Smooth muscle cell (in vitro differentiated cells): Measurements from ENCODE around the gene DOCK9. TPM values are rescaled to one million over a fixed set of nuclear protein-coding genes. Genes with fewer than 3 reads are reported as not detected.

Experiments
- DNase-seq: peaks from one replicate; lab custom pipeline; 2025; ENCODE audit not compliant: unreplicated experiment; lab: John Stamatoyannopoulos, UW
- H2AFZ ChIP-seq: fragments of 200-600 bp; sonication (generic); 2 replicates; pipeline ENCODE4 v1.6.0; 2016; ENCODE audit warnings: antibody characterized with exemption, low read depth, mild to moderate bottlenecking
- H3F3A ChIP-seq: fragments of 200-600 bp; sonication (generic); 2 replicates; pipeline ENCODE4 v1.6.0; 2017; ENCODE audit warnings: antibody characterized with exemption, low read depth
- H3K27ac ChIP-seq: fragments of 200-600 bp; sonication (generic); 2 replicates; pipeline ENCODE4 v1.5.1; 2016; ENCODE audit warnings: low read depth, mild to moderate bottlenecking
- H3K27me3 ChIP-seq: fragments of 200-600 bp; sonication (generic); 2 replicates; pipeline ENCODE4 v1.6.1; 2016; ENCODE audit warnings: low read depth, mild to moderate bottlenecking
- H3K36me3 ChIP-seq: fragments of 200-600 bp; sonication (generic); 2 replicates; pipeline ENCODE4 v1.5.1; 2016; ENCODE audit warnings: low read depth
- H3K4me1 ChIP-seq: fragments of 200-600 bp; sonication (generic); 2 replicates; pipeline ENCODE4 v1.5.1; 2016; ENCODE audit warnings: low read depth
- H3K4me2 ChIP-seq: fragments of 200-600 bp; sonication (generic); 2 replicates; pipeline ENCODE4 v1.6.0; 2016; ENCODE audit warnings: mild to moderate bottlenecking
- H3K4me3 ChIP-seq: fragments of 200-600 bp; sonication (generic); 2 replicates; pipeline ENCODE4 v1.5.1; 2016; ENCODE audit warnings: mild to moderate bottlenecking
- H3K79me2 ChIP-seq: fragments of 200-600 bp; sonication (generic); 2 replicates; pipeline ENCODE4 v1.6.0; 2016; ENCODE audit warnings: low read depth, mild to moderate bottlenecking
- H3K9ac ChIP-seq: fragments of 200-600 bp; sonication (generic); 2 replicates; pipeline ENCODE4 v1.6.0; 2016; ENCODE audit warnings: low read depth
- H3K9me3 ChIP-seq: fragments of 200-600 bp; sonication (generic); replicated peaks from 2 replicates; pipeline ENCODE4 v1.5.1; 2016; ENCODE audit warnings: low read depth
- H4K20me1 ChIP-seq: fragments of 200-600 bp; sonication (generic); 2 replicates; pipeline ENCODE4 v1.6.0; 2016; ENCODE audit warnings: low read depth
- CTCF ChIP-seq: fragments of 200-600 bp; sonication (generic); IDR thresholded peaks from 2 replicates; pipeline ENCODE4 v1.5.1; 2017; ENCODE audit warnings: borderline replicate concordance, mild to moderate bottlenecking, antibody characterized with exemption; ENCODE audit not compliant: insufficient read depth, poor library complexity, severe bottlenecking
- WGBS: methylation state at CpG from one replicate; pipeline ENCODE4 v1.1.7; 2016; ENCODE audit warnings: low lambda C conversion rate; 5-methylcytosine and 5-hydroxymethylcytosine counted together
- polyA plus RNA-seq: library from polyadenylated mRNA; unstranded; fragments of >200 nt; fragmentation: Nextera tagmentation; extraction: Ambion mirVana; gene quantifications from 2 replicates; pipeline ENCODE4 v1.2.1, GENCODE V29; 2016
- total RNA-seq: library from RNA; depleted of rRNA; stranded (reverse); fragments of >200 nt; gene quantifications from 2 replicates; pipeline ENCODE4 v1.2.3, GENCODE V29; 2014

Gene DOCK9
- total and polyA plus RNA-seq, 2 experiments from 2014 or later = 5.7 to 25.1 TPM

GRCh38 chr13:98998831-98999638, 21.2 kb upstream of the DOCK9 start:
- Histone ChIP-seq H3K4me3 (no peak overlapping the region), H3K9ac (no peak overlapping the region), H3K9me3 (no peaks in the 10 kb centered on the region), H3K79me2 (no peaks in the 10 kb centered on the region), H3K27me3 (no peaks in the 10 kb centered on the region), H2AFZ (no peak overlapping the region), H3K4me1 (no peaks in the 10 kb centered on the region), H3K4me2 (no peak overlapping the region), H3K27ac (peak overlapping the region; percentile 56), H3K36me3 (no peaks in the 10 kb centered on the region), H4K20me1 (no peaks in the 10 kb centered on the region), H3F3A (no peaks in the 10 kb centered on the region)
- no peak for DNase-seq
- no peak for TF ChIP-seq CTCF
- WGBS = 64% methylated on average over 8 of the region's 8 CpGs

GRCh38 chr13:98997738-98998641, 20.1 kb upstream of the DOCK9 start:
- TF ChIP-seq CTCF = no peak
- H3K9ac ChIP-seq = no peak overlapping the region
- H3F3A ChIP-seq = no peaks in the 10 kb centered on the region
- no peaks in the 10 kb centered on the region for H4K20me1 ChIP-seq
- H3K9me3 ChIP-seq = no peaks in the 10 kb centered on the region
- H3K27ac ChIP-seq = peak overlapping the region; percentile 56
- 68% methylated on average over 9 of the region's 9 CpGs for WGBS
- H3K27me3 ChIP-seq = no peaks in the 10 kb centered on the region
- H3K79me2 ChIP-seq = no peaks in the 10 kb centered on the region
- no peak for DNase-seq
- no peak overlapping the region for H3K4me2 ChIP-seq
- no peaks in the 10 kb centered on the region for H3K4me1 ChIP-seq
- no peak overlapping the region for H3K4me3 ChIP-seq
- no peak overlapping the region for H2AFZ ChIP-seq
- H3K36me3 ChIP-seq = no peaks in the 10 kb centered on the region

GRCh38 chr13:98997011-98997730, 19.3 kb upstream of the DOCK9 start:
- TF ChIP-seq CTCF = no peak
- Histone ChIP-seq H4K20me1 (no peaks in the 10 kb centered on the region), H2AFZ (no peak overlapping the region), H3F3A (no peaks in the 10 kb centered on the region), H3K4me1 (no peaks in the 10 kb centered on the region), H3K4me2 (no peak overlapping the region), H3K4me3 (no peak overlapping the region), H3K36me3 (no peaks in the 10 kb centered on the region), H3K27me3 (no peaks in the 10 kb centered on the region), H3K9me3 (no peaks in the 10 kb centered on the region), H3K9ac (no peak overlapping the region), H3K27ac (peak overlapping the region; percentile 50), H3K79me2 (no peaks in the 10 kb centered on the region)
- 88% methylated on average over 11 of the region's 11 CpGs for WGBS
- no peak for DNase-seq
